Loucy (cell line): ENCODE measurements around the gene ATP10D.

Experiments used
- EZH2phosphoT487 ChIP-seq: fragments of 200-600 bp; IDR thresholded peaks from 2 replicates; pipeline ENCODE4 v1.6.1; 2018; ENCODE audit warnings: antibody characterized with exemption, mild to moderate bottlenecking, moderate library complexity, borderline replicate concordance
- TF ChIP-seq, protein P1 (sequence below): fragments of 200-600 bp; sonication (generic); conservative IDR thresholded peaks from 2 replicates; pipeline ENCODE4 v1.5.1; 2014; ENCODE audit warnings: mild to moderate bottlenecking, antibody characterized with exemption, low read length

DNA sequence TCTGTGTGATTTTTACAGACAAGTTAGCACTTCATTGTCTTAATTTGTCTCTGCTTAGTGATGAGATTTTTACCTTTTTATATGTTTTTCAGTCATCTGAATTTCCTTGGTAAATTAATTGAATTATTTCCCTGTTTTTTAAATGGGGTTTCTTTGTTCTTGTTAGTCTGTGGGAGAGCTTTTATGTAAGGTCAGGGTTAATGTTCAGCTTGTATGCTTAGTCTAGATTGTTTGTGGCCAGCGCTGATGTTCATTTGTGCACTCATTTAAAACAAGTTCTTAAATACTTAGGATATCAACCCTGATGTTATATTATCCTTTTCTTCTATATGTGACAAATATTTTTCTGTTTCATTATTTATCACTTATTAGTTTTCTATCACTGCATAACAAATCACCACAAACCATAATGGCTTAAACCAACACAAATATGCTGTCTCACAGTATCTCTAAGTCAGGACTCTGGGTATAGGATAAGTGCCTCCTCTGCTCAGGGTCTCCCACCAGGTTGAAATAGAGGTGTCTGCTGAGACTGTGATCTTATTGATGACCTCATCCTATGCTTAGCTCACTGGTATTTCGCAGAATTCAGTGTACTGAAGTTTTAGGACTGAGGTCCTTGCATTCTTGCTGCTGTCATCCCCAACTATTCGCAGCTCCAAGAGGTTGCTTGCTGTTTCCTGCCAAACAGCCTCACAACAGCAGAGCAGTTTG is 53.2 kb downstream of the ATP10D start:
- TF ChIP-seq, protein P1, sequence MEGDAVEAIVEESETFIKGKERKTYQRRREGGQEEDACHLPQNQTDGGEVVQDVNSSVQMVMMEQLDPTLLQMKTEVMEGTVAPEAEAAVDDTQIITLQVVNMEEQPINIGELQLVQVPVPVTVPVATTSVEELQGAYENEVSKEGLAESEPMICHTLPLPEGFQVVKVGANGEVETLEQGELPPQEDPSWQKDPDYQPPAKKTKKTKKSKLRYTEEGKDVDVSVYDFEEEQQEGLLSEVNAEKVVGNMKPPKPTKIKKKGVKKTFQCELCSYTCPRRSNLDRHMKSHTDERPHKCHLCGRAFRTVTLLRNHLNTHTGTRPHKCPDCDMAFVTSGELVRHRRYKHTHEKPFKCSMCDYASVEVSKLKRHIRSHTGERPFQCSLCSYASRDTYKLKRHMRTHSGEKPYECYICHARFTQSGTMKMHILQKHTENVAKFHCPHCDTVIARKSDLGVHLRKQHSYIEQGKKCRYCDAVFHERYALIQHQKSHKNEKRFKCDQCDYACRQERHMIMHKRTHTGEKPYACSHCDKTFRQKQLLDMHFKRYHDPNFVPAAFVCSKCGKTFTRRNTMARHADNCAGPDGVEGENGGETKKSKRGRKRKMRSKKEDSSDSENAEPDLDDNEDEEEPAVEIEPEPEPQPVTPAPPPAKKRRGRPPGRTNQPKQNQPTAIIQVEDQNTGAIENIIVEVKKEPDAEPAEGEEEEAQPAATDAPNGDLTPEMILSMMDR: no peak
- TF ChIP-seq EZH2phosphoT487: no peak
